Measurements from ENCODE around the gene FANCI.

DNA sequence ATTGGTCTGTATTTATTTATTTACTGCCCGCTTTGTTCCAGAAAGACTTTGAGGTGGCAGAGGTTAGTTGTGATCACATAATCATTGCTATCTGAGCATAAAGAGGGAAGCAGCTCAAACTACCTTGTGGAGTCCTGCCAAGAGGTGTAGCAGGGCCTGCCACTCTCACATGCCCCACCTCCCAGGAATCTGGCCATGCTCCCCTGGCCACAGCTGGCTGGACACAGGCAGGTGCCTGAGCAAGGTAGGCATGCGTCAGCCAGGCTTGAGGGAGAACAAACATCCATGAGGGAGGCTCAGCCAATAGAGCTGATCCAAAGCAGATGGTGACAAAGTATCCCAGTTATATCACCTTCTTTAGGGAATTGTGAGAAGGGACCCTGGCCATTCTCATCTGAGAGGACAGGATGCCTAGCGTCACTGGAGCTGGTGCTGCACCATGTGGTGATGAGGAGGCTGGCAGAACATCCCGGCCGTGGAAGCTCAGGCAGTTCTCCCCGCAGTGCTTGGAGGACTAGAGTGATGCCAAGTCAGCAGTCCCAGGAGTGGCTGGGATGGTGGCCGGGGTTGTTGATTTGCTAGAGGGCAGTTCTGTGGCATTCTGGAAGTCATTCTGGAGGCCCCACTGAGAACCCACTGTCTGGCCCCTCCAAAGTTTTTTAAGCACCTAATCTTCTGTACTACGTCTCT is 97.7 kb downstream of the FANCI start:
- TF ChIP-seq GATA2 (IDR thresholded peaks at IDR 0.05; ENCODE audit: low read depth, low read length) (no peak), GATA3 (IDR thresholded peaks at IDR 0.05; ENCODE audit: low read depth, low read length) (no peak)
